ENCODE data around the gene SYPL2.
A peak's percentile ranks its signal among the peaks of the same experiment; 100 is the strongest.
"Not testable (repeated sequence)": the region's sequence is repeated elsewhere in the genome, so short reads cannot be mapped to it uniquely, and the experiment has no call there.

Gene SYPL2

DNA sequence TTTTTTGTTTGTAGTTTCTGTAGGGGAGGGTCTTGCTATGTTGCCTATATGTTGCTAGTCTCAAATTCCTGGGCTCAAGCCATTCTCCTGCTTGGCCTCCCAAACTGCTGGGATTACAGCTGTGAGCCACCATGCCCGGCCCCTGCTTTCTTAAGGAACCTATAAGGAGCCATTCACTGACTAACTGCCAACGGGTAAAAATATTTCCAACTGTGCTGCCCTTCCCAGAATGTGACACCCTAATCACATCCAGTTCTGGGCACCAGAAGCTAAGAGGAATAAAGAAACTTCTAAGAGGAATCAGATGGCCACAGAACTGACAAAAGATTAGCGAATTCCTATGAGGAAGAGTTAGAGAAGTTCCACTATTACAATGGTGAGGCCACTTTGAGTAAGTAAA, 6.4 kb downstream of the SYPL2 start:
- no peak for DNase-seq (ENCODE audit: low spot score)

GRCh38 chr1:109473284-109474057, 7.1 kb downstream of the SYPL2 start:
- DNase-seq (ENCODE audit: low spot score): not testable (repeated sequence)

DNA sequence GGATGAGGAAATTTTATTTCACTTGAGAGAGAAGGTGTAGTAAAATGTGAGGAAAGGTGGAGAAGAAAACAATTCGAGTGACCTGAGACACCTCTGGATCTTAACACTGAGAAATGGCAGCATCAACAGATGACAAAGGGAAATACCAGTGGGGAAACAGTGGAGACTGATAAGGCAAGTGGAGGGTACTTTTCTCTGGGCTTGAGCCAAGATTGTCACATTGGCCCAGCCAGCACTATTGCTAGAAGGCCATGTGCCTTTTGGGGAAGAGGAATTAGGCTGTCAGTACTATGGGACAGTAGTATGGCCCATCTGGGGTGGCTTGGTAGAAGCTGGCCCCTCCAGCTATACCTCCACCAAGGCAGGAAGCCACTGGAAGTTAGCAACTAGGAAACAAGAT, 8.4 kb downstream of the SYPL2 start:
- no peak for DNase-seq (ENCODE audit: low spot score)

DNA sequence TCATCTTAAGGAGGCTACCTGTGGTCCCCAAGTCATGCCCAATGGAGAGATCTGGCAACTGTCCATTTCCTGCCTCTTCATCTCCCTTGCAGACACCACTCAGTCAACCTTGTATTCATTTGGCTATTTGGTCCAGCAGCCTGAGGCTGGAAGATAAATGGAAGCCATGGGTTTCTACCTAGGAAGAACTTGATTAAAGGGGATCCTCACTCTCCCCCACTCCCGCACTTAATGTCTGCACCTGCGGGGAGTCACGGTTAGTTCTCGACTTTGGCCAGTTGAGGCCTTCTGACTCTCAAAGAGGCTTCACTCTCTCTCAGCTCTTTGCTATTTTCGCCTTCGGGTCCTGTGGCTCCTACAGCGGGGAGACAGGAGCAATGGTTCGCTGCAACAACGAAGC, 8.9 kb downstream of the SYPL2 start:
- DNase-seq (ENCODE audit: low spot score): no peak

GRCh38 chr1:109476825-109477224, 10.5 kb downstream of the SYPL2 start:
- DNase-seq (ENCODE audit: low spot score): peak; percentile 12

DNA sequence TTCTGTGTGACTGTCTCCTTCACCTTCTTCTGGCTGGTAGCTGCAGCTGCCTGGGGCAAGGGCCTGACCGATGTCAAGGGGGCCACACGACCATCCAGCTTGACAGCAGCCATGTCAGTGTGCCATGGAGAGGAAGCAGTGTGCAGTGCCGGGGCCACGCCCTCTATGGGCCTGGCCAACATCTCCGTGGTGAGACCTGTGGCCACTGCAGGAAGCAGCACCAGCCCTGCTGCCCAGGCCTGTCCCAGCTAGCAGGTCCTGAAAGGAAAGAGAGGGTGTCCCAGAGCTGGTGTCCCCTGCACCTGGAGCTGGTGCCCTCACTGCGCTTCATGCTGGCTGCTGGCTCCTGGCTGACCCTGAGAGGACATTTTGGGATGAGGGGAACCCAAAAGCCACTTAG, 11.5 kb downstream of the SYPL2 start:
- DNase-seq (ENCODE audit: low spot score): no peak

DNA sequence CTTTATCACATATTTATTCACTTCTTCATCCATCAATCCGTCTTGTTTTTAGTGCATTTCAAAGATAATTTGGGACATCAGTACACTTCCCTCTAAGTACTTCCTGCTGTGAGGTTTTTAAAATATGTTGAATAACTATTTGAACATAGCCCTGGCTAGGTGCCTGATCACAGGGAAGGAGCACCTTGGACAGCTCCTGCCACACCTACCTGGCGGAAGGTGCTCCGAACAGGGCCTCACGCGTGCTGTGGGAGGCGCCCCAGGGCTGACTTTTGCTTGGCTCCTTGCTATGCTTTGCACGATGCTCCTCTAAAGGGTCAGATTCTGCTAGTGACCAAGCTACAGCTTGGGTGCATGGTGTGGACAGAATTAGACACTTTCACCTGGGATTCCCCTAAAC, 12.5 kb downstream of the SYPL2 start:
- DNase-seq (ENCODE audit: low spot score): no peak

- DNase-seq (ENCODE audit: low spot score): no peak
Observed at GRCh38 chr1:109479311-109479710, 13.0 kb downstream of the SYPL2 start.

DNA sequence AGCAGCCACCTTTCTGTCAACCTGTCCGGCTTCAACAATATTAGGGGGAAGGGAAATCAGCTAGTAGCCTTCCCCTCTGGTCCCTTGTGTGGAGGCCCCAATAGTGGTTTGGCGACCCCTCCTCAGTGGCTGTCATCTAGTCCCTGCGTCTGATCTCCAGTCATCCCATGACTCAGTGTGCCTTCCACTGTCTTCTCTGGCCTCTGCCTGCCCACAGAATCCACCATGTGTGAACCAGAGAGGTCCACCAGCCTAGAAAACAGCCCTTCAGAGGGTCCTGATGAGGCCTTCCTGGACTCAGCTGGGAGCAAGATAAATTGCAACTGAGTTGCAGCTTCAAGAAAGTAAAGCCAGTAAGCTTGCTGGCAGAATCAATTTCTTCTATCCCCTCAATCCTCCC, 13.6 kb downstream of the SYPL2 start:
- DNase-seq (ENCODE audit: low spot score): no peak

DNA sequence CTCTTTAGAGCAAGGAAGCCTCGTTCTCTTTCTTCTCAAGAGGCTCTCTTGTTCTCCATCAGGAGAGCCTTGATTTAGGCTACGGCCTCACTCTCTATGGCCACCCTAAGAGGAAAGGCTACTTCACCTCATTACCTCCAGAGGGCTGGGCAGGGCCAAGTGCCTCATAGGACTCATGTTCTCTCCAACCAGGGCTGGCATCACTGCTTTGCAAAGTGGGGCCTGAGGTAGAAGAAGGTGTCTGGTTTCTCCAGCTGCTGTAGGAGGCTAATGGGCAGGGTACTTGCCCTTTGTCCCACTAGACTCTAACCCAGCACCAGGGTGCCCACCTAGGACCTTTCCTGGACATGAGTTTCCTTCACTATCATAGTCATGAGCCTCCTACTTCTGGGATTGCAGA, 15.3 kb downstream of the SYPL2 start:
- DNase-seq (ENCODE audit: low spot score): no peak

- no peak for DNase-seq (ENCODE audit: low spot score)
Observed at GRCh38 chr1:109482242-109482641, 15.9 kb downstream of the SYPL2 start.

GRCh38 chr1:109482791-109483671, 16.7 kb downstream of the SYPL2 start:
- DNase-seq (ENCODE audit: low spot score): no peak

GRCh38 chr1:109483672-109484518, 17.5 kb downstream of the SYPL2 start, which contains the start of gene ATXN7L2:
Gene ATXN7L2 (plus strand): TSS chr1:109483905. CDS start chr1:109483954, 49 bp downstream.
- peak; percentile 98 for DNase-seq (ENCODE audit: low spot score)

- no peak for DNase-seq (ENCODE audit: low spot score)
Observed at GRCh38 chr1:109484519-109484975, 18.2 kb downstream of the SYPL2 start.

GRCh38 chr1:109485001-109485400, 18.7 kb downstream of the SYPL2 start:
- DNase-seq (ENCODE audit: low spot score): no peak

GRCh38 chr1:109487261-109487660, 20.9 kb downstream of the SYPL2 start:
- no peak for DNase-seq (ENCODE audit: low spot score)

DNA sequence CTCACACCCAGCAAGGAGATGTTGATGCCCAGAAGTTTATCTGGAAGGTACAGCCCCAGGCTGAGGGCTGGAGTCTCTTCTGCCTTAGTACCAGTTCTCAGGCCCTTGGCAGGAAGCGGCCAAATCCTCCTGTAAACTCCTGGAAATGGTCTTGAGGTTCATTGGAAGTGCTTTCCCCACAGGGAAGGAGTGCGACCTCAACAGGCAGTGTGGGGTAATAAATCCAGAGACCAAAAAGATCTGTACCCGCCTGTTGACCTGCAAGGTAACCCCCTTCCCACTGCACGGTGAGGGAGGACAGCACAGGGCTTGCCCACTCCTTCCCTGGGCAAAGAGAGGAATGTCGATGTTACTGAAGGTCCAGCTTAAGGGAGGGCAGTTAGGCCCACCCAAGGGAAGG, 21.9 kb downstream of the SYPL2 start:
- DNase-seq (ENCODE audit: low spot score): no peak

- no peak for DNase-seq (ENCODE audit: low spot score)
Observed at GRCh38 chr1:109488696-109489095, 22.4 kb downstream of the SYPL2 start.

GRCh38 chr1:109490029-109490933, 23.9 kb downstream of the SYPL2 start:
- peak; percentile 74 for DNase-seq (ENCODE audit: low spot score)

DNA sequence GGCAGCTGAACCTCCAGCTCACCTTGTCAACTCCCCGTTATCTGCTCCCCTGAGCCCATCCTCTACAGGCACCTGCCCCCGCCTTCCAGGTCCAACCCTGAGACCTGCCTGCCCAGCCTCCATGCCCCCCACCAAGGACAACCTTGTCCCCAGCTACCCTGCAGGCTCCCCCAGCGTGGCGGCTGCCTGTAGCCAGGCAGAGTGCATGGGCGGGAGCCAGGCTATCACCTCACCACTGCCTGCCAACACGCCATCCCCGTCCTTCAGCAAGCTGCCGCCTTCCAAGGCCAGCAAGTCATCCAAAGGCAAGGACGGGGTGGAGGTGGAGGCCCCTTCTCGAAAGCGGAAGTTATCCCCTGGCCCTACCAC, 24.6 kb downstream of the SYPL2 start:
- no peak for DNase-seq (ENCODE audit: low spot score)

DNA sequence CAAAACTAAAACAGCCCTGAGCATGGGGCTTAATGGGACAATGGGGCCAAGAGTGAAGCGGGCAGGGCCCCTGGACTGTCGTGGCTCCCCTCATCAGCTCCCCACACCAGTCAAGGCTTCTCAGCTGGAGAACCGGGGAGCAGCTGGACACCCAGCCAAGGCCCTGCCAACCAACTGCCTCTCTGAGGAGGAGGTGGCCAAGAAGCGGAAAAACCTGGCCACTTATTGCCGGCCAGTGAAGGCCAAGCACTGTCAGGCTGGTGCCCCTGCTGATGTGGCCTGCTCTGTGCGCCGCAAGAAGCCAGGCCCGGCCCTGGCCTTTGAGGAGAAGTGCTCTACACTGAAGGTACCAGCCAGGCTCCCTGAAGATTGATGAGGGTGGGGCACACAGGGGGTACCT, 25.0 kb downstream of the SYPL2 start:
- no peak for DNase-seq (ENCODE audit: low spot score)

Measured in ecto neural progenitor cell (in vitro differentiated cells).